ENCODE measurements around the gene COX14. TPM values are rescaled to one million over a fixed set of nuclear protein-coding genes. Genes with fewer than 3 reads are reported as not detected.

Gene COX14
- total RNA-seq, 1 donor from 2014 or later = 49.7 TPM

DNA sequence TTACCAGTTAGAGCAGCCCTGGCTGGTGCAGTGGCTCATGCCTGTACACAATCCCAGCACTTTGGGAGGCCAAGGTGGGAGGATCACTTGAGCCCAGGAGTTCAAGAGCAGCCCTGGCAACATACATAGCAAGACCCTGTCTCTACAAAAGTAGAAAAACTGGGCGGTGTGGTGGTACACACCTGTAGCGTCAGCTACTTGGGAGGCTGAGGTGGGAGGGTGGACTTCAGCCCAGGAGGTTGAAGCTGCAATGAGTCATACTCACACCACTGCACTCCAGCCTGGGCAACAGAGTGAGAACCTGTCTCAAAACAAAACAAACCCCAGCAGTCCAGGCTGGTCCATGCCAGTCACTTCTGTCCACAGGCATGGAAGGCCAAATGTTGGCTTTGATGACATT, 7.4 kb downstream of the COX14 start:
- H3K4me3 ChIP-seq (ENCODE audit: insufficient read depth, low read depth, low read length) = no peak overlapping the region
- H2AFZ ChIP-seq (ENCODE audit: low read depth, low read length) = no peak overlapping the region
- peaks cover 42% of the 10 kb centered on the region for H3K79me2 ChIP-seq (ENCODE audit: insufficient read depth, low read length)
- H3K27me3 ChIP-seq (ENCODE audit: insufficient read depth, low read length) = no peaks in the 10 kb centered on the region
- no peak overlapping the region for H3K27ac ChIP-seq (ENCODE audit: low read depth, low read length)
- Mint-ChIP-seq H3K36me3 (ENCODE audit: low read depth, unreplicated experiment) (peaks cover 36% of the 10 kb centered on the region), H3K27ac (ENCODE audit: unreplicated experiment) (no peak overlapping the region), H3K9me3 (ENCODE audit: unreplicated experiment) (no peaks in the 10 kb centered on the region), H3K27me3 (ENCODE audit: low read depth, unreplicated experiment) (no peaks in the 10 kb centered on the region), H3K4me1 (ENCODE audit: low read depth, unreplicated experiment) (peaks cover 2% of the 10 kb centered on the region), H3K4me3 (ENCODE audit: unreplicated experiment) (no peak overlapping the region)
- H3K4me2 ChIP-seq (ENCODE audit: low read length) = no peak overlapping the region
- no peak for DNase-seq (ENCODE audit: low read depth)
- no peaks in the 10 kb centered on the region for H3K4me1 ChIP-seq (ENCODE audit: insufficient read depth, low read length)
- TF ChIP-seq, protein P1, sequence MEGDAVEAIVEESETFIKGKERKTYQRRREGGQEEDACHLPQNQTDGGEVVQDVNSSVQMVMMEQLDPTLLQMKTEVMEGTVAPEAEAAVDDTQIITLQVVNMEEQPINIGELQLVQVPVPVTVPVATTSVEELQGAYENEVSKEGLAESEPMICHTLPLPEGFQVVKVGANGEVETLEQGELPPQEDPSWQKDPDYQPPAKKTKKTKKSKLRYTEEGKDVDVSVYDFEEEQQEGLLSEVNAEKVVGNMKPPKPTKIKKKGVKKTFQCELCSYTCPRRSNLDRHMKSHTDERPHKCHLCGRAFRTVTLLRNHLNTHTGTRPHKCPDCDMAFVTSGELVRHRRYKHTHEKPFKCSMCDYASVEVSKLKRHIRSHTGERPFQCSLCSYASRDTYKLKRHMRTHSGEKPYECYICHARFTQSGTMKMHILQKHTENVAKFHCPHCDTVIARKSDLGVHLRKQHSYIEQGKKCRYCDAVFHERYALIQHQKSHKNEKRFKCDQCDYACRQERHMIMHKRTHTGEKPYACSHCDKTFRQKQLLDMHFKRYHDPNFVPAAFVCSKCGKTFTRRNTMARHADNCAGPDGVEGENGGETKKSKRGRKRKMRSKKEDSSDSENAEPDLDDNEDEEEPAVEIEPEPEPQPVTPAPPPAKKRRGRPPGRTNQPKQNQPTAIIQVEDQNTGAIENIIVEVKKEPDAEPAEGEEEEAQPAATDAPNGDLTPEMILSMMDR (IDR thresholded peaks at IDR 0.05; ENCODE audit: insufficient read depth, low read depth, low read length) = no peak
- no peak overlapping the region for H3K9ac ChIP-seq (ENCODE audit: low read length)
- H3K36me3 ChIP-seq (ENCODE audit: insufficient read depth, low read length) = no peaks in the 10 kb centered on the region
- H3K9me3 ChIP-seq (ENCODE audit: insufficient read depth, low read depth, low read length) = no peaks in the 10 kb centered on the region
- FAIRE-seq = no peak
- peaks cover 33% of the 10 kb centered on the region for H4K20me1 ChIP-seq (ENCODE audit: insufficient read depth, low read length)

DNA sequence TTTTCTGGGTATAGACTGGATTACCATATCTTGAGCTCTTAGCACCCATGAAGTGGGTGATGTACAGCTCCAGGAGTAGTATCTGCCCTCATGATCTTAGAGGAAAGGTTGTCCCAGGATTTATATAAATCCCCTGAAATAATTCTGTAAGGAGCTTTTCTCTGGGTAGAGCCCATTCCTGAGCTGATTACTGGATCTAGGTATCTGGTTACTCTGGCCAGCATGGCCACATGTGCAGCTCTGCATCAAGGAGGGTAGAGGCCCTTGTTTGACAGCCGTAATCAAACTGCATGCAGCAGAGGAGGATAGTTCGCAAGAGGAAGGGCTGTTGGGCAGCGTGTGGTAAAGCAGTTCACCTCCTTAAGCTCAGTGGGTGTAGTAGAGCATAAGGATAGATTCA, 8.5 kb downstream of the COX14 start:
- Histone ChIP-seq H3K9me3 (ENCODE audit: insufficient read depth, low read depth, low read length) (no peaks in the 10 kb centered on the region), H3K4me2 (ENCODE audit: low read length) (no peak overlapping the region), H3K79me2 (ENCODE audit: insufficient read depth, low read length) (peaks cover 36% of the 10 kb centered on the region), H3K27me3 (ENCODE audit: insufficient read depth, low read length) (no peaks in the 10 kb centered on the region), H3K36me3 (ENCODE audit: insufficient read depth, low read length) (no peaks in the 10 kb centered on the region), H3K27ac (ENCODE audit: low read depth, low read length) (no peak overlapping the region), H3K4me3 (ENCODE audit: insufficient read depth, low read depth, low read length) (no peak overlapping the region), H3K9ac (ENCODE audit: low read length) (no peak overlapping the region), H2AFZ (ENCODE audit: low read depth, low read length) (no peak overlapping the region), H4K20me1 (ENCODE audit: insufficient read depth, low read length) (peaks cover 33% of the 10 kb centered on the region), H3K4me1 (ENCODE audit: insufficient read depth, low read length) (no peaks in the 10 kb centered on the region)
- H3K4me3 Mint-ChIP-seq (ENCODE audit: unreplicated experiment) = no peak overlapping the region
- FAIRE-seq = no peak
- H3K27ac Mint-ChIP-seq (ENCODE audit: unreplicated experiment) = no peak overlapping the region
- DNase-seq (ENCODE audit: low read depth) = no peak
- H3K36me3 Mint-ChIP-seq (ENCODE audit: low read depth, unreplicated experiment) = peaks cover 36% of the 10 kb centered on the region
- H3K9me3 Mint-ChIP-seq (ENCODE audit: unreplicated experiment) = no peaks in the 10 kb centered on the region
- peaks cover 4% of the 10 kb centered on the region for H3K4me1 Mint-ChIP-seq (ENCODE audit: low read depth, unreplicated experiment)
- H3K27me3 Mint-ChIP-seq (ENCODE audit: low read depth, unreplicated experiment) = no peaks in the 10 kb centered on the region
- TF ChIP-seq, protein P1 (IDR thresholded peaks at IDR 0.05; ENCODE audit: insufficient read depth, low read depth, low read length) = no peak
- TF ChIP-seq EZH2 (IDR thresholded peaks at IDR 0.05; ENCODE audit: insufficient read depth, low read length) = no peak

DNA sequence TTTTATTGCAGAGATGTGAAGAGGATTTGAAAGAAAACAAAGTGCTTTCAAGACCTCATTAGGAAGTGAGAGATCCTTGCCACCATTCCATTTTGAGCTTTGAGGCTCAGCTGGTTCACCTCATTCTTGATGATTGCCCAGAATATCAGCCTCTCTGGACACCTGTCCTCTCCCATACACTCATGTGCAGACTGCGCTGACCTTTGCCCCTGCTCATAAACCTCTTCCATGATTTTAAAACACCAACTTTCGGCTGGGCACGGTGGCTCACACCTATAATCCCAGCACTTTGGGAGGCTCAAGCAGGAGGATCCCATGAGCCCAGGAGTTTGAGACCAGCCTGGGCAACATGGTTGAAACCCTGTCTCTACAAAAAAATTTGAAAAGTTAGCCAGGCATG, 8.9 kb downstream of the COX14 start:
- Mint-ChIP-seq H3K9me3 (ENCODE audit: unreplicated experiment) (no peaks in the 10 kb centered on the region), H3K4me1 (ENCODE audit: low read depth, unreplicated experiment) (peaks cover 8% of the 10 kb centered on the region), H3K4me3 (ENCODE audit: unreplicated experiment) (no peak overlapping the region), H3K27ac (ENCODE audit: unreplicated experiment) (no peak overlapping the region), H3K36me3 (ENCODE audit: low read depth, unreplicated experiment) (peaks cover 34% of the 10 kb centered on the region), H3K27me3 (ENCODE audit: low read depth, unreplicated experiment) (no peaks in the 10 kb centered on the region)
- no peak for FAIRE-seq
- no peak overlapping the region for H3K4me3 ChIP-seq (ENCODE audit: insufficient read depth, low read depth, low read length)
- no peaks in the 10 kb centered on the region for H3K9me3 ChIP-seq (ENCODE audit: insufficient read depth, low read depth, low read length)
- peaks cover 33% of the 10 kb centered on the region for H4K20me1 ChIP-seq (ENCODE audit: insufficient read depth, low read length)
- H3K4me2 ChIP-seq (ENCODE audit: low read length) = no peak overlapping the region
- no peak for DNase-seq (ENCODE audit: low read depth)
- H3K27ac ChIP-seq (ENCODE audit: low read depth, low read length) = no peak overlapping the region
- H3K9ac ChIP-seq (ENCODE audit: low read length) = no peak overlapping the region
- no peak overlapping the region for H2AFZ ChIP-seq (ENCODE audit: low read depth, low read length)
- no peaks in the 10 kb centered on the region for H3K27me3 ChIP-seq (ENCODE audit: insufficient read depth, low read length)
- peaks cover 32% of the 10 kb centered on the region for H3K79me2 ChIP-seq (ENCODE audit: insufficient read depth, low read length)
- TF ChIP-seq EZH2 (IDR thresholded peaks at IDR 0.05; ENCODE audit: insufficient read depth, low read length) = no peak
- TF ChIP-seq, protein P1 (IDR thresholded peaks at IDR 0.05; ENCODE audit: insufficient read depth, low read depth, low read length) = no peak
- no peaks in the 10 kb centered on the region for H3K36me3 ChIP-seq (ENCODE audit: insufficient read depth, low read length)
- H3K4me1 ChIP-seq (ENCODE audit: insufficient read depth, low read length) = no peaks in the 10 kb centered on the region
